Endothelial cell of umbilical vein (primary cell): ENCODE measurements around the gene MYH9. TPM values are rescaled to one million over a fixed set of nuclear protein-coding genes. Genes with fewer than 3 reads are reported as not detected.

Experiments used
- BruUV-seq: library from RNA; stranded (reverse); fragments of 400-500 nt; replicated peaks from 2 replicates; lab custom pipeline; 2021; lab: Mats Ljungman, UMichigan
- CTCF ChIA-PET: fragments of 300-600, 350-600 bp; sonication (Branson Sonifier 250); formaldehyde crosslinking; loops from one replicate; lab custom pipeline; 2021; ENCODE audit warnings: antibody characterized with exemption, inconsistent platforms; lab: Charles Lee
- POLR2A ChIA-PET: fragments of 300-600, 350-600 bp; sonication (Branson Sonifier 250); formaldehyde crosslinking; loops from one replicate; lab custom pipeline; 2021; ENCODE audit warnings: antibody characterized with exemption, inconsistent platforms; lab: Charles Lee
- DNase-seq: peaks from one replicate; pipeline ENCODE4 v3.0.0-alpha.2; 2011; ENCODE audit warnings: low read depth, low spot score
- FAIRE-seq: peaks from 2 replicates; lab custom pipeline; 2011; peaks lifted over from hg19 to GRCh38; lab: Jason Lieb, UNC
- H2AFZ ChIP-seq: 2 replicates; pipeline ENCODE4 v1.6.0; 2012; ENCODE audit warnings: low read depth, low read length, control low read depth, inconsistent platforms
- H3K27ac ChIP-seq: 2 replicates; pipeline ENCODE4 v1.5.1; 2011; ENCODE audit warnings: low read depth, mild to moderate bottlenecking, control low read depth, low read length, moderate library complexity; ENCODE audit not compliant: insufficient read depth
- H3K27me3 ChIP-seq, 2 experiments: 2 replicates each; pipeline versions ENCODE4 v1.6.0 to v1.6.1; 2011; ENCODE audit warnings: low read length in 2 of 2, mixed read lengths in 1 of 2; ENCODE audit not compliant: control insufficient read depth in 2 of 2, insufficient read depth in 2 of 2
- H3K36me3 ChIP-seq, 2 experiments: 2 replicates in 1 of 2; 3 replicates in 1 of 2; pipeline ENCODE4 v1.5.1; 2011; ENCODE audit warnings: low read length in 2 of 2, mild to moderate bottlenecking in 1 of 2, moderate library complexity in 1 of 2; ENCODE audit not compliant: control insufficient read depth in 2 of 2, insufficient read depth in 2 of 2; ENCODE audit errors: extremely low read depth in 1 of 2
- H3K4me1 ChIP-seq: 3 replicates; pipeline ENCODE4 v1.5.1; 2011; ENCODE audit warnings: mild to moderate bottlenecking, low read length; ENCODE audit not compliant: control insufficient read depth, insufficient read depth; ENCODE audit errors: extremely low read depth
- H3K4me2 ChIP-seq: 2 replicates; pipeline ENCODE4 v1.6.1; 2011; ENCODE audit warnings: low read length, control low read depth, mixed read lengths; ENCODE audit not compliant: insufficient read depth
- H3K4me3 ChIP-seq, 3 experiments: fragments of 200-600 bp in 1 of 3; sonication (generic), shearing (Covaris generic) in 1 of 3; replicated peaks in 1 of 3; 2 replicates each; pipeline ENCODE4 v1.5.1; 2011 to 2016; ENCODE audit warnings: control low read depth in 3 of 3, low read length in 3 of 3, mild to moderate bottlenecking in 2 of 3, inconsistent platforms in 1 of 3, low read depth in 1 of 3, moderate library complexity in 1 of 3; ENCODE audit not compliant: insufficient read depth in 1 of 3
- H3K79me2 ChIP-seq: 2 replicates; pipeline ENCODE4 v1.6.0; 2012; ENCODE audit warnings: low read length, inconsistent platforms; ENCODE audit not compliant: control insufficient read depth, insufficient read depth
- H3K9ac ChIP-seq: replicated peaks from 2 replicates; pipeline ENCODE3; 2011; ENCODE audit warnings: low read length, control low read depth; ENCODE audit not compliant: insufficient read depth; ENCODE audit errors: extremely low read depth
- H3K9me1 ChIP-seq: replicated peaks from 3 replicates; pipeline ENCODE4 v1.6.0; 2011; ENCODE audit warnings: mild to moderate bottlenecking, low read length; ENCODE audit not compliant: control insufficient read depth, insufficient read depth; ENCODE audit errors: extremely low read depth
- H3K9me3 ChIP-seq: replicated peaks from 2 replicates; pipeline ENCODE4 v1.5.1; 2012; ENCODE audit warnings: low read length, inconsistent platforms; ENCODE audit not compliant: control insufficient read depth, insufficient read depth
- H4K20me1 ChIP-seq: replicated peaks from 2 replicates; pipeline ENCODE3; 2011; ENCODE audit warnings: mild to moderate bottlenecking, low read length; ENCODE audit not compliant: control insufficient read depth, insufficient read depth; ENCODE audit errors: extremely low read depth
- EZH2 ChIP-seq: IDR thresholded peaks from 2 replicates; pipeline ENCODE4 v1.6.1; 2012; ENCODE audit warnings: borderline replicate concordance, low read depth, mild to moderate bottlenecking, moderate library complexity, low read length, inconsistent platforms; ENCODE audit not compliant: severe bottlenecking
- FOS ChIP-seq: IDR thresholded peaks from 2 replicates; pipeline ENCODE4 v1.6.1; 2011; ENCODE audit warnings: mild to moderate bottlenecking, low read length, moderate library complexity, borderline replicate concordance; ENCODE audit not compliant: insufficient read depth
- GATA2 ChIP-seq: IDR thresholded peaks from 2 replicates; pipeline ENCODE4 v1.7.0; 2011; ENCODE audit warnings: low read depth, mild to moderate bottlenecking, moderate library complexity, mixed read lengths, low read length; ENCODE audit not compliant: insufficient read length, insufficient read depth
- JUN ChIP-seq: IDR thresholded peaks from 2 replicates; pipeline ENCODE4 v1.6.1; 2011; ENCODE audit warnings: borderline replicate concordance, low read depth; ENCODE audit not compliant: insufficient read length, insufficient read depth
- MYC ChIP-seq: IDR thresholded peaks from one replicate; pipeline ENCODE4 v1.6.1; 2011; ENCODE audit warnings: mild to moderate bottlenecking, low read depth, low read length
- POLR2A ChIP-seq: IDR thresholded peaks from 2 replicates; pipeline ENCODE4 v1.6.1; 2012; ENCODE audit warnings: low read depth, mild to moderate bottlenecking, control low read depth, low read length
- POLR2AphosphoS5 ChIP-seq: IDR thresholded peaks from 2 replicates; pipeline ENCODE4 v1.6.1; 2012; ENCODE audit warnings: low read depth, mild to moderate bottlenecking, control low read depth, low read length, moderate library complexity; ENCODE audit not compliant: insufficient read depth
- dilution Hi-C: fragments of 300-500 bp; cut with MboI; formaldehyde crosslinking; loops from one replicate; pipeline ENCODE4 v1.15.0; 2019; ENCODE audit warnings: low sequenced_read_pairs; ENCODE audit not compliant: extremely low pct_ligation_motif_present
- intact Hi-C: fragments of 100-400 bp; cut with micrococcal nuclease; formaldehyde crosslinking; loops from one replicate; pipeline ENCODE4 v1.10.0; 2022
- polyA plus RNA-seq, 4 experiments: library from polyadenylated mRNA; depleted of rRNA in 3 of 4; stranded (reverse) in 3 of 4; unstranded in 1 of 4; fragments of >200 nt; gene quantifications; 2 replicates each; pipeline versions ENCODE4 v1.2.1 to v1.2.3, GENCODE V29; 2011 to 2012; ENCODE audit warnings: missing spikeins in 1 of 4
- total RNA-seq: library from RNA; stranded (reverse); gene quantifications from 2 replicates; pipeline ENCODE4 v1.2.3, GENCODE V29; 2021
- TF ChIP-seq, protein P1 (sequence below), 2 donors: IDR thresholded peaks; 1 replicate in 1 of 2; 2 replicates in 1 of 2; pipeline ENCODE4 v1.5.1; 2011; ENCODE audit warnings: low read length in 2 of 2, mild to moderate bottlenecking in 2 of 2, moderate library complexity in 2 of 2, control low read depth in 1 of 2, inconsistent platforms in 1 of 2, low read depth in 1 of 2; ENCODE audit not compliant: insufficient read depth in 1 of 2; ENCODE audit errors: extremely low read depth in 1 of 2
- TF ChIP-seq, protein P2 (sequence below): IDR thresholded peaks from 2 replicates; pipeline ENCODE4 v1.6.1; 2011; ENCODE audit not compliant: insufficient read depth, insufficient read length

MYH9 gene
- total and polyA plus RNA-seq, 2 donors (not counting 3 experiments of a cell fraction or from before 2014, with no cell fraction given), result 188 to 1,413 TPM

DNA sequence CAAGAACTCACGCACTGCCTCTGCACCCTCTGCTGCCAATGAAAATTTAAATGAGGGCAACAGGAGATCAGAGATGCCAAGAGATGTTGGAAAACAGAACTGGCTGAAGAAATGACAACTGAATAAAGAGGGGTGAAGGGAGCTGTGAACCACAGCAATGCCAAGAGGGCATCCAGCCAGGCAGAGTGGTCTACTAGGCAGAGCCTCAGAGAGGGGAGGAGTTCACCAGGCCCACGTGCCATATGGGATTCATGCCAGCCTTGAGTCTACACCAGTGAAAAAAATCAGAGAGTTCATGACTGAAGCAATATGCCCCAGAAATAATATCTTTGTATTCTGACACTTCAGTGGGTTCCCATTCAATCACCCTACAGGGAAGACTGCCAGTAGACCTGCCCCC, 152.8 kb downstream of the MYH9 start:
- H3K36me3 ChIP-seq, result peaks cover 4 to 24% of the 10 kb centered on the region in 2 experiments
- no TSS peak for BruUV-seq
- no peak overlapping the region for H3K4me3 ChIP-seq
- H3K4me1 ChIP-seq, result peaks cover 16% of the 10 kb centered on the region
- H3K9ac ChIP-seq, result no peak overlapping the region
- ChIA-PET CTCF (interaction anchor here (6.4 kb wide), 1 partner anchor 251 kb away, joined by 27 read pairs; no protein-coding TSS in a partner anchor), POLR2A (no interaction called here)
- H3K27me3 ChIP-seq, result no peaks in the 10 kb centered on the region
- no peak for TF ChIP-seq FOS
- dilution Hi-C loops (no loop called here), intact Hi-C loops (no loop called here)
- FAIRE-seq, result no peak
- H3K4me2 ChIP-seq, result no peak overlapping the region
- DNase-seq, result no peak
- peaks cover 26% of the 10 kb centered on the region for H3K79me2 ChIP-seq
- H3K9me3 ChIP-seq, result no peaks in the 10 kb centered on the region
- no peak overlapping the region for H3K27ac ChIP-seq
- H3K9me1 ChIP-seq, result no peaks in the 10 kb centered on the region
- H2AFZ ChIP-seq, result no peak overlapping the region
- no peaks in the 10 kb centered on the region for H4K20me1 ChIP-seq

DNA sequence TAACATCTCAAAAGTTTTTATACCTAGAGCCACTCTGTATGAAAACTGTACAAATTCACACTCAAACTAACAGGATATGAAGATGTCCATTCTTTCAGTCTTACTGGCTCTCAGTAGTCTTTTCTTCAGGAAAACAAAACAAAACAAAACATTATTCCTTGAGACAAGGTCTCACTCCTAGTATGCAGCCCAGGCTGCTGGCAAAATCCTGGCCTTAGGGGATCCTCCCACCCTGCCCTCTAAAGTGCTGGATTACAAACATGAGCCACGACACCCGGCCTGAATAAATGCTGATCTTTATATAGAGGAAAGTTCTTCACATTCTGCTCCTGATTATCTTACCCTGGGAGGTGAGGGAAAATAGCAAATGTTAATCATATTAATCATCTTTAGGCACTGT, 153.6 kb downstream of the MYH9 start:
- no peak for TF ChIP-seq JUN
- TF ChIP-seq POLR2A, result no peak
- TF ChIP-seq GATA2, result no peak
- no peak for TF ChIP-seq FOS
- TF ChIP-seq, protein P1, sequence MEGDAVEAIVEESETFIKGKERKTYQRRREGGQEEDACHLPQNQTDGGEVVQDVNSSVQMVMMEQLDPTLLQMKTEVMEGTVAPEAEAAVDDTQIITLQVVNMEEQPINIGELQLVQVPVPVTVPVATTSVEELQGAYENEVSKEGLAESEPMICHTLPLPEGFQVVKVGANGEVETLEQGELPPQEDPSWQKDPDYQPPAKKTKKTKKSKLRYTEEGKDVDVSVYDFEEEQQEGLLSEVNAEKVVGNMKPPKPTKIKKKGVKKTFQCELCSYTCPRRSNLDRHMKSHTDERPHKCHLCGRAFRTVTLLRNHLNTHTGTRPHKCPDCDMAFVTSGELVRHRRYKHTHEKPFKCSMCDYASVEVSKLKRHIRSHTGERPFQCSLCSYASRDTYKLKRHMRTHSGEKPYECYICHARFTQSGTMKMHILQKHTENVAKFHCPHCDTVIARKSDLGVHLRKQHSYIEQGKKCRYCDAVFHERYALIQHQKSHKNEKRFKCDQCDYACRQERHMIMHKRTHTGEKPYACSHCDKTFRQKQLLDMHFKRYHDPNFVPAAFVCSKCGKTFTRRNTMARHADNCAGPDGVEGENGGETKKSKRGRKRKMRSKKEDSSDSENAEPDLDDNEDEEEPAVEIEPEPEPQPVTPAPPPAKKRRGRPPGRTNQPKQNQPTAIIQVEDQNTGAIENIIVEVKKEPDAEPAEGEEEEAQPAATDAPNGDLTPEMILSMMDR (IDR thresholded peaks at IDR 0.05; ENCODE audit: extremely low read depth in 1 of 2, insufficient read depth in 1 of 2, low read depth in 1 of 2, low read length in 2 of 2), result no peak
- TF ChIP-seq MYC, result no peak
- TF ChIP-seq, protein P2, sequence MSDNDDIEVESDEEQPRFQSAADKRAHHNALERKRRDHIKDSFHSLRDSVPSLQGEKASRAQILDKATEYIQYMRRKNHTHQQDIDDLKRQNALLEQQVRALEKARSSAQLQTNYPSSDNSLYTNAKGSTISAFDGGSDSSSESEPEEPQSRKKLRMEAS, result no peak
- no peak for TF ChIP-seq POLR2AphosphoS5
- TF ChIP-seq EZH2, result no peak
- intact Hi-C loops, result no loop called here
- H4K20me1 ChIP-seq, result no peaks in the 10 kb centered on the region
- H2AFZ ChIP-seq, result no peak overlapping the region
- no peaks in the 10 kb centered on the region for H3K9me3 ChIP-seq
- H3K4me3 ChIP-seq, result no peak overlapping the region
- no peak for FAIRE-seq
- H3K79me2 ChIP-seq, result peaks cover 26% of the 10 kb centered on the region
- H3K27me3 ChIP-seq, result no peaks in the 10 kb centered on the region
- H3K27ac ChIP-seq, result no peak overlapping the region
- BruUV-seq, result no TSS peak
- dilution Hi-C loops, result no loop called here
- no peak overlapping the region for H3K4me2 ChIP-seq
- CTCF ChIA-PET, result interaction anchor here (0.5 kb wide), 1 partner anchor 248 kb away, joined by 3 read pairs; no protein-coding TSS in a partner anchor
- no peaks in the 10 kb centered on the region for H3K9me1 ChIP-seq
- POLR2A ChIA-PET, result no interaction called here
- DNase-seq, result no peak
- peaks cover 16% of the 10 kb centered on the region for H3K4me1 ChIP-seq
- H3K36me3 ChIP-seq, result peaks cover 4 to 24% of the 10 kb centered on the region in 2 experiments
- H3K9ac ChIP-seq, result no peak overlapping the region
